GM13977 (cell line): ENCODE data around the gene MAGEA2.
"Not testable (repeated sequence)": the region's sequence is repeated elsewhere in the genome, so short reads cannot be mapped to it uniquely, and the experiment has no call there.

ENCODE experiments used
- DNase-seq: peaks from one replicate; pipeline ENCODE4 v3.0.0; 2012; ENCODE audit warnings: low spot score
- in situ Hi-C: fragments of 300-500 bp; cut with MboI; formaldehyde crosslinking; loops from one replicate; pipeline ENCODE4 v1.12.0; 2022; ENCODE audit warnings: low sequenced_read_pairs, low pct_unique_long_range_greater_than_20kb, mixed read lengths, inconsistent platforms; ENCODE audit not compliant: unreplicated experiment
- TF ChIP-seq, protein P1 (sequence below): IDR thresholded peaks from 2 replicates; pipeline ENCODE4 v1.5.1; 2012; ENCODE audit warnings: mild to moderate bottlenecking, control low read depth; ENCODE audit not compliant: insufficient read depth; ENCODE audit errors: extremely low read depth, missing control alignments

MAGEA2 gene

DNA sequence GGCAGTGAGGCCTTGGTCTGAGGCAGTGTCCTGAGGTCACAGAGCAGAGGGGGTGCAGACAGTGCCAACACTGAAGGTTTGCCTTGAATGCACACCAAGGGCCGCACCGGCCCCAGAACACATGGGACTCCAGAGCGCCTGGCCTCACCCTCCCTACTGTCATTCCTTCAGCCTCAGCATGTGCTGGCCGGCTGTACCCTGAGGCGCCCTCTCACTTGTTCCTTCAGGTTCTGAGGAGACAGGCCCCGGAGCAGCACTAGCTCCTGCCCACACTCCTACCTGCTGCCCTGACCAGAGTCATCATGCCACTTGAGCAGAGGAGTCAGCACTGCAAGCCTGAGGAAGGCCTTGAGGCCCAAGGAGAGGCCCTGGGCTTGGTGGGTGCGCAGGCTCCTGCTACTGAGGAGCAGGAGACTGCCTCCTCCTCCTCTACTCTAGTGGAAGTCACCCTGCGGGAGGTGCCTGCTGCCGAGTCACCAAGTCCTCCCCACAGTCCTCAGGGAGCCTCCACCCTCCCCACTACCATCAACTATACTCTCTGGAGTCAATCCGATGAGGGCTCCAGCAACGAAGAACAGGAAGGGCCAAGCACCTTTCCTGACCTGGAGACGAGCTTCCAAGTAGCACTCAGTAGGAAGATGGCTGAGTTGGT is 17.7 kb downstream of the MAGEA2 start:
- in situ Hi-C loops = no loop called here
- TF ChIP-seq, protein P1, sequence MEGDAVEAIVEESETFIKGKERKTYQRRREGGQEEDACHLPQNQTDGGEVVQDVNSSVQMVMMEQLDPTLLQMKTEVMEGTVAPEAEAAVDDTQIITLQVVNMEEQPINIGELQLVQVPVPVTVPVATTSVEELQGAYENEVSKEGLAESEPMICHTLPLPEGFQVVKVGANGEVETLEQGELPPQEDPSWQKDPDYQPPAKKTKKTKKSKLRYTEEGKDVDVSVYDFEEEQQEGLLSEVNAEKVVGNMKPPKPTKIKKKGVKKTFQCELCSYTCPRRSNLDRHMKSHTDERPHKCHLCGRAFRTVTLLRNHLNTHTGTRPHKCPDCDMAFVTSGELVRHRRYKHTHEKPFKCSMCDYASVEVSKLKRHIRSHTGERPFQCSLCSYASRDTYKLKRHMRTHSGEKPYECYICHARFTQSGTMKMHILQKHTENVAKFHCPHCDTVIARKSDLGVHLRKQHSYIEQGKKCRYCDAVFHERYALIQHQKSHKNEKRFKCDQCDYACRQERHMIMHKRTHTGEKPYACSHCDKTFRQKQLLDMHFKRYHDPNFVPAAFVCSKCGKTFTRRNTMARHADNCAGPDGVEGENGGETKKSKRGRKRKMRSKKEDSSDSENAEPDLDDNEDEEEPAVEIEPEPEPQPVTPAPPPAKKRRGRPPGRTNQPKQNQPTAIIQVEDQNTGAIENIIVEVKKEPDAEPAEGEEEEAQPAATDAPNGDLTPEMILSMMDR = no peak
- DNase-seq = no peak

DNA sequence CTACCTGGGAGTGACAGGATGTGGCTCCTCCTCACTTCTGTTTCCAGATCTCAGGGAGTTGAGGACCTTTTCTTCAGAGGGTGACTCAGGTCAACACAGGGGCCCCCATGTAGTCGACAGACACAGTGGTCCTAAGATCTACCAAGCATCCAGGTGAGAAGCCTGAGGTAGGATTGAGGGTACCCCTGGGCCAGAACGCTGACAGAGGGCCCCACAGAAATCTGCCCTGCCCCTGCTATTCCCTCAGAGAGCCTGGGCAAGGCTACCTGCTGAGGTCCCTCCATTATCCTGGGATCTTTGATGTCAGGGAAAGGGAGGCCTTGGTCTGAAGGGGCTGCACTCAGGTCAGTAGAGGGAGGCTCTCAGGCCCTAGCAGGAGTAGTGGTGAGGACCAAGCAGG is 18.5 kb downstream of the MAGEA2 start:
- in situ Hi-C loops = no loop called here
- DNase-seq = no peak
- TF ChIP-seq, protein P1 = no peak

- in situ Hi-C loops, DNase-seq: not testable (repeated sequence)
Observed at GRCh38 chrX:152734143-152734858, 19.3 kb downstream of the MAGEA2 start.

DNA sequence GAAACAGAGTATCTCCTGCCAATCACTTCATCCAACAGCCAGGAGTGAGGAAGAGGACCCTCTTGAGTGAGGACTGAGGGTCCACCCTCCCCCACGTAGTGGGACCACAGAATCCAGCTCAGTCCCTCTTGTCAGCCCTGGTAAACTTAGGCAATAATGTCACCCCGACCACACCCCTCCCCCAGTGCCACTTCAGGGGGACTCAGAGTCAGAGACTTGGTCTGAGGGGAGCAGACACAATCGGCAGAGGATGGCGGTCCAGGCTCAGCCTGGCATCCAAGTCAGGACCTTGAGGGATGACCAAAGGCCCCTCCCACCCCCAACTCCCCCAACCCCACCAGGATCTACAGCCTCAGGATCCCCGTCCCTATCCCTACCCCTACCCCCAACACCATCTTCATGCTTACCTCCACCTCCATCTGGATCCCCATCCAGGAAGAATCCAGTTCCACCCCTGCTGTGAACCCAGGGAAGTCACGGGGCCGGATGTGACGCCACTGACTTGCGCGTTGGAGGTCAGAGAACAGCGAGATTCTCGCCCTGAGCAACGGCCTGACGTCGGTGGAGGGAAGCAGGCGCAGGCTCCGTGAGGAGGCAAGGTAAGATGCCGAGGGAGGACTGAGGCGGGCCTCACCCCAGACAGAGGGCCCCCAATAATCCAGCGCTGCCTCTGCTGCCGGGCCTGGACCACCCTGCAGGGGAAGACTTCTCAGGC is 20.2 kb downstream of the MAGEA2 start, which contains the start of the genes CSAG1 and MAGEA12:
CSAG1 (minus strand) TSS at position 461 of the 715 bp plus-strand sequence. CDS start 1,261 bp downstream, outside the sequence.
MAGEA12 (plus strand) TSS at position 497 of the 715 bp plus-strand sequence. CDS start 2,405 bp downstream, outside the sequence.
- in situ Hi-C loops = no loop called here
- no peak for DNase-seq
- TF ChIP-seq, protein P1 = no peak

GRCh38 chrX:152725409-152725808 is 28.2 kb downstream of the MAGEA2 start:
- no peak for DNase-seq
- in situ Hi-C loops = no loop called here
- TF ChIP-seq, protein P1 = no peak

DNA sequence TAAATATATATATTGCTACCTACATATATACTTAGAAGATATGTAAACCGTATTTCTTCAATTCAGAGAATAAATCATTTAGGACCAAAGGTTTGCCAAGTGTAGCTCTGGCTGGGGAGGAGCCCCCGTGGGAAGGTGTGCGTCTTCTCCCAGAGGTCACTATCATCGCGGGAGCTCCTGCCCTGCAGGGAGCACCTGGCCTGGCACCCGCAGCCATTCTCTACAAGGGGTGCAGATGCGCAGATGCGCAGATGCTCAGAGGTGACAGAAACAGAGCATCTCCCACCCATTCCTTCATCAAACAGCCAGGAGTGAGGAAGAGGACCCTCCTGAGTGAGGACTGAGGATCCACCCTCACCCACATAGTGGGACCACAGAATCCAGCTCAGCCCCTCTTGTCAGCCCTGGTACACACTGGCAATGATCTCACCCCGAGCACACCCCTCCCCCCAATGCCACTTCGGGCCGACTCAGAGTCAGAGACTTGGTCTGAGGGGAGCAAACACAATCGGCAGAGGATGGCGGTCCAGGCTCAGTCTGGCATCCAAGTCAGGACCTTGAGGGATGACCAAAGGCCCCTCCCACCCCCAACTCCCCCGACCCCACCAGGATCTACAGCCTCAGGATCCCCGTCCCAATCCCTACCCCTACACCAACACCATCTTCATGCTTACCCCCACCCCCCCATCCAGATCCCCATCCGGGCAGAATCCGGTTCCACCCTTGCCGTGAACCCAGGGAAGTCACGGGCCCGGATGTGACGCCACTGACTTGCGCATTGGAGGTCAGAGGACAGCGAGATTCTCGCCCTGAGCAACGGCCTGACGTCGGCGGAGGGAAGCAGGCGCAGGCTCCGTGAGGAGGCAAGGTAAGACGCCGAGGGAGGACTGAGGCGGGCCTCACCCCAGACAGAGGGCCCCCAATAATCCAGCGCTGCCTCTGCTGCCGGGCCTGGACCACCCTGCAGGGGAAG is 39.5 kb downstream of the MAGEA2 start, which contains the start of gene MAGEA2B:
MAGEA2B (plus strand) TSS at position 814 of the 973 bp plus-strand sequence. CDS start 2,479 bp downstream, outside the sequence.
- DNase-seq, in situ Hi-C loops: not testable (repeated sequence)

DNA sequence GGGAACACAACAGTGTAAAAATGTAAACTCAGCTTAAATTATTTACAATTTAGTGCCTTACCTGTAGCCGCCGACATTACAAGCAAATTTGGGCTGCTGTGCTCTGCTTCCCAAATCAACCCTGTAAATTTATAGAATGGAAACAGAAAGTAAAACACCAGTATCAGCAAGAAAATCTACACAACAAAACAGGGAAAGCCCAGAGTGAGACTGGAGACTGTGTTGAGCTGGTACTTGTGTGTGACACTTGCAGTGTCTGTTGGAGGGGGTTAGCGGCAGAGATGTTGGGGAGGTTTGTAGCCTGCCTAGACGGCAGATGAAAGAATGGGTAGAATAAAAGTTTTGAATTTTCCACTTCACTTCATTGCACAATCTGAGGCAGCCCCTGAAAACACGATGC is 40.4 kb downstream of the MAGEA2 start:
- in situ Hi-C loops = not testable (repeated sequence)

GRCh38 chrX:152709173-152709572 is 44.5 kb downstream of the MAGEA2 start, which contains the start of gene CSAG2:
Gene CSAG2, minus strand, starts transcription at chrX:152709273. Its CDS starts 161 bp downstream, at chrX:152709112.
- DNase-seq, in situ Hi-C loops: not testable (repeated sequence)

More for the DNA sequence above, 40.4 kb downstream of the MAGEA2 start:
- not testable (repeated sequence) for DNase-seq

DNA sequence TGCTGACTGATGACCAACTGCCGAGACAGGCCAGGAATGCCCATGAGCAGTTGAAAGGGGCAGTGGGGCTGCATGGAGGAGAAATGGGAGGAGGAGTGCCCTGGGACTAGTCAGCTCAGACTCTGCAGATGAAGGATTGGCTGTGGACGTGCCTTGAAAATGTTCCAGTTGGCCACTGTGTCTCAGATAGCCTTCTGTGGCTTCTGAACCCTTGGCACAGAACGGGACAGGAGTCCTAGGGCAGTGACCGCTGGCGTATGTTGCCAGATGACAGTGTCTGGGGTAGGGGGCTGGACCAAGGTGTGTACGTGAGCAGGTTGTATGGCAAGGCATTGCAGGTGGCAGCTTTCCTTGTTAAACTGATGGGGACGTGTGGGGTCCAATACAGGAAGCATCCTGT is 47.1 kb downstream of the MAGEA2 start:
- in situ Hi-C loops, DNase-seq: not testable (repeated sequence)

DNA sequence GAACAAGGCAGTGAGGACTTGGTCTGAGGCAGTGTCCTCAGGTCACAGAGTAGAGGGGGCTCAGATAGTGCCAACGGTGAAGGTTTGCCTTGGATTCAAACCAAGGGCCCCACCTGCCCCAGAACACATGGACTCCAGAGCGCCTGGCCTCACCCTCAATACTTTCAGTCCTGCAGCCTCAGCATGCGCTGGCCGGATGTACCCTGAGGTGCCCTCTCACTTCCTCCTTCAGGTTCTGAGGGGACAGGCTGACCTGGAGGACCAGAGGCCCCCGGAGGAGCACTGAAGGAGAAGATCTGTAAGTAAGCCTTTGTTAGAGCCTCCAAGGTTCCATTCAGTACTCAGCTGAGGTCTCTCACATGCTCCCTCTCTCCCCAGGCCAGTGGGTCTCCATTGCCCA is 53.3 kb downstream of the MAGEA2 start:
- in situ Hi-C loops, DNase-seq: not testable (repeated sequence)
